Measurements from ENCODE around the gene APOOL.

APOOL gene

GRCh38 chrX:85084770-85085393, 81.2 kb downstream of the APOOL start:
- peak; percentile 24 for DNase-seq (ENCODE audit: low spot score)

- no peak for DNase-seq (ENCODE audit: low spot score)
Measured at GRCh38 chrX:85089321-85089840, 85.7 kb downstream of the APOOL start.

- DNase-seq (ENCODE audit: low spot score): no peak
Measured at GRCh38 chrX:85107407-85107806, 103.7 kb downstream of the APOOL start.

GRCh38 chrX:85108165-85108564, 104.5 kb downstream of the APOOL start:
- no peak for DNase-seq (ENCODE audit: low spot score)

- DNase-seq (ENCODE audit: low spot score): no peak
Measured at GRCh38 chrX:85109235-85109634, 105.6 kb downstream of the APOOL start.

- DNase-seq (ENCODE audit: low spot score): no peak
Measured at GRCh38 chrX:85111347-85111746, 107.7 kb downstream of the APOOL start.

GRCh38 chrX:85112293-85112692, 108.6 kb downstream of the APOOL start:
- no peak for DNase-seq (ENCODE audit: low spot score)

GRCh38 chrX:85113746-85114145, 110.1 kb downstream of the APOOL start:
- no peak for DNase-seq (ENCODE audit: low spot score)

- no peak for DNase-seq (ENCODE audit: low spot score)
Measured at GRCh38 chrX:85114171-85114570, 110.5 kb downstream of the APOOL start.

- DNase-seq (ENCODE audit: low spot score): no peak
Measured at GRCh38 chrX:85114776-85115175, 111.1 kb downstream of the APOOL start.

GRCh38 chrX:85115252-85115651, 111.6 kb downstream of the APOOL start:
- no peak for DNase-seq (ENCODE audit: low spot score)

GRCh38 chrX:85136409-85136808, 132.7 kb downstream of the APOOL start:
- no peak for DNase-seq (ENCODE audit: low spot score)

- DNase-seq (ENCODE audit: low spot score): no peak
Measured at GRCh38 chrX:85139422-85139821, 135.7 kb downstream of the APOOL start.

- DNase-seq (ENCODE audit: low spot score): no peak
Measured at GRCh38 chrX:85140964-85141363, 137.3 kb downstream of the APOOL start.

Measured in CD4-positive, alpha-beta T cell treated with Interleukin-6 at 100 ng/mL for 8 hours (primary cell).